ENCODE results near the gene RADIL. TPM values are rescaled to one million over a fixed set of nuclear protein-coding genes. Genes with fewer than 3 reads are reported as not detected.

RADIL gene
- total and polyA plus RNA-seq, 9 of the 15 experiments (the other 6 are each of a cell fraction or from before 2014, with no cell fraction given) = 0.06 to 8.1 (median 1.9) TPM; not detected in 1

GRCh38 chr7:4814433-4814832, 69.1 kb downstream of the RADIL start:
- no peaks in the 10 kb centered on the region for H3K27me3 ChIP-seq (ENCODE audit: control insufficient read depth in 2 of 2, insufficient read depth in 2 of 2, low read length in 2 of 2)
- intact Hi-C loops (cut with micrococcal nuclease) (no loop called here), in situ Hi-C loops (cut with MboI) (no loop called here)
- TF ChIP-seq GATAD2B (IDR thresholded peaks at IDR 0.05; ENCODE audit: borderline replicate concordance) = no peak
- no peak for TF ChIP-seq ZNF3 (CRISPR knock-in tag; IDR thresholded peaks at IDR 0.05)
- TF ChIP-seq ZNF232 (CRISPR knock-in tag; IDR thresholded peaks at IDR 0.05) = no peak
- TF ChIP-seq ZFPM2 (CRISPR knock-in tag; IDR thresholded peaks at IDR 0.05) = no peak
- no peak for TF ChIP-seq TFAP4 (CRISPR knock-in tag; IDR thresholded peaks at IDR 0.05; ENCODE audit: borderline replicate concordance)
- no peak for TF ChIP-seq ILK (tag; IDR thresholded peaks at IDR 0.05; ENCODE audit: borderline replicate concordance, low read depth)
- no peak for TF ChIP-seq RBBP5 (IDR thresholded peaks at IDR 0.05; ENCODE audit: borderline replicate concordance, insufficient read depth, low read length, poor library complexity, severe bottlenecking)
- TF ChIP-seq DLX4 (CRISPR knock-in tag; IDR thresholded peaks at IDR 0.05) = no peak
- TF ChIP-seq ELF2 (CRISPR knock-in tag; IDR thresholded peaks at IDR 0.05) = no peak
- TF ChIP-seq RFX5 (IDR thresholded peaks at IDR 0.05; ENCODE audit: low read depth, low read length) = no peak
- no peak for TF ChIP-seq CHD7 (IDR thresholded peaks at IDR 0.05; ENCODE audit: low read depth, low read length)

More at GRCh38 chr7:4814433-4814832, 69.1 kb downstream of the RADIL start:
- no peaks in the 10 kb centered on the region for H3K9me1 ChIP-seq (ENCODE audit: control insufficient read depth, insufficient read depth, low read length)
- H3K9ac ChIP-seq (ENCODE audit: insufficient read depth in 1 of 2, low read depth in 2 of 2, low read length in 2 of 2) = no peak overlapping the region
- no peaks in the 10 kb centered on the region for H3K9me3 ChIP-seq (replicated peaks; ENCODE audit: control insufficient read depth, insufficient read depth, low read depth, low read length)
- 65% methylated on average over 5 of the region's 14 CpGs for WGBS (ENCODE audit: insufficient coverage, low coverage, missing lambda C conversion rate)
- ChIA-PET POLR2A (no interaction called here), CTCF (ENCODE audit: low intra/inter-chr PET ratio) (no interaction called here)
- H3K79me2 ChIP-seq (ENCODE audit: control insufficient read depth, insufficient read depth, low read length) = no peaks in the 10 kb centered on the region
- H3K4me2 ChIP-seq (ENCODE audit: insufficient read depth, low read length) = no peak overlapping the region
- H3K27ac ChIP-seq (ENCODE audit: extremely low read depth, low read depth, low read length) = no peak overlapping the region
- FAIRE-seq (no peak), ATAC-seq (no peak), DNase-seq (ENCODE audit: extremely low read depth in 1 of 4, low spot score in 3 of 4) (no peak)
- no peaks in the 10 kb centered on the region for H3K36me3 ChIP-seq (ENCODE audit: control insufficient read depth, insufficient read depth, low read length)
- H3K4me3 ChIP-seq = no peak overlapping the region
- H3K4me1 ChIP-seq (replicated peaks in 1 of 2; ENCODE audit: control insufficient read depth in 2 of 2, insufficient read depth in 2 of 2, low read length in 2 of 2) = peaks cover 0 to 32% of the 10 kb centered on the region in 2 experiments; a peak in 2 of 5 replicates
- no peaks in the 10 kb centered on the region for H4K20me1 ChIP-seq (replicated peaks; ENCODE audit: control insufficient read depth, insufficient read depth, low read length)
- H2AFZ ChIP-seq (ENCODE audit: low read depth, low read length) = no peak overlapping the region
- no TSS peak for BruUV-seq (replicated peaks)
